PC-9 (cell line): ENCODE measurements around the gene RANGAP1.

Experiments used
- CTCF ChIP-seq: fragments of 200-600 bp; sonication (generic); conservative IDR thresholded peaks from 2 replicates; pipeline ENCODE4 v1.6.1; 2017; ENCODE audit warnings: mixed run types, antibody characterized with exemption, mild to moderate bottlenecking, moderate library complexity
- EZH2 ChIP-seq: fragments of 200-600 bp; sonication (generic); IDR thresholded peaks from 2 replicates; pipeline ENCODE4 v1.8.0; 2017; ENCODE audit warnings: antibody characterized with exemption, low read depth

- TF ChIP-seq CTCF (no peak), EZH2 (no peak)
Measured at GRCh38 chr22:41267958-41268357, 18.0 kb downstream of the RANGAP1 start.
